H1 (cell line): Measurements from ENCODE around the gene PAIP2B. TPM values are rescaled to one million over a fixed set of nuclear protein-coding genes. Genes with fewer than 3 reads are reported as not detected.

ENCODE experiments used
- CTCF ChIA-PET: fragments of 300-600 bp; sonication (Branson Sonifier 250); formaldehyde crosslinking; loops from one replicate; lab custom pipeline; 2021; ENCODE audit not compliant: partially characterized antibody; lab: Charles Lee
- POLR2A ChIA-PET: fragments of 300-600 bp; sonication (Branson Sonifier 250); formaldehyde crosslinking; loops from one replicate; lab custom pipeline; 2021; ENCODE audit warnings: inconsistent platforms; ENCODE audit not compliant: partially characterized antibody; lab: Charles Lee
- DNase-seq, 2 experiments: peaks; one replicate each; pipeline versions ENCODE4 v3.0.0 to v3.0.0-alpha.2; 2010 to 2022; ENCODE audit warnings: low spot score in 2 of 2, low read depth in 1 of 2, mixed read lengths in 1 of 2
- FAIRE-seq: peaks from 2 replicates; lab custom pipeline; 2011; peaks lifted over from hg19 to GRCh38; lab: Jason Lieb, UNC
- H2AFZ ChIP-seq: 2 replicates; pipeline ENCODE4 v1.8.1; 2012; ENCODE audit warnings: low read length, inconsistent platforms
- H2AK5ac ChIP-seq: 2 replicates; pipeline ENCODE4 v1.6.1; 2013; ENCODE audit warnings: low read depth, low read length
- H2BK120ac ChIP-seq: replicated peaks from 2 replicates; pipeline ENCODE3; 2013; ENCODE audit warnings: low read depth, low read length, inconsistent platforms
- H2BK12ac ChIP-seq: 2 replicates; pipeline ENCODE4 v1.6.1; 2013; ENCODE audit warnings: low read depth, low read length
- H2BK15ac ChIP-seq: 2 replicates; pipeline ENCODE4 v1.6.1; 2013; ENCODE audit warnings: low read length
- H2BK20ac ChIP-seq: 2 replicates; pipeline ENCODE4 v1.6.1; 2013; ENCODE audit warnings: low read length
- H2BK5ac ChIP-seq: 2 replicates; pipeline ENCODE4 v1.6.1; 2013; ENCODE audit warnings: low read depth, low read length
- H3K14ac ChIP-seq: 2 replicates; pipeline ENCODE4 v1.6.1; 2013; ENCODE audit warnings: inconsistent platforms; ENCODE audit not compliant: insufficient read length
- H3K18ac ChIP-seq: 2 replicates; pipeline ENCODE4 v1.6.1; 2013; ENCODE audit warnings: low read length; ENCODE audit errors: extremely low read depth
- H3K23ac ChIP-seq: 2 replicates; pipeline ENCODE4 v1.6.1; 2013; ENCODE audit warnings: inconsistent platforms; ENCODE audit not compliant: insufficient read length
- H3K23me2 ChIP-seq: 2 replicates; pipeline ENCODE4 v1.6.1; 2013; ENCODE audit warnings: low read depth, low read length
- H3K27ac ChIP-seq: 2 replicates; pipeline ENCODE4 v1.6.1; 2011; ENCODE audit warnings: low read depth, low read length, inconsistent platforms
- H3K27me3 ChIP-seq, 4 experiments: replicated peaks in 1 of 4; 1 replicate in 1 of 4; 2 replicates in 3 of 4; pipeline versions ENCODE4 v1.6.1 to v1.8.1; 2011 to 2013; ENCODE audit warnings: low read length in 3 of 4, mild to moderate bottlenecking in 3 of 4, inconsistent platforms in 2 of 4, mixed read lengths in 2 of 4, moderate library complexity in 1 of 4; ENCODE audit not compliant: control insufficient read depth in 3 of 4, insufficient read depth in 3 of 4; ENCODE audit errors: extremely low read depth in 1 of 4
- H3K36me3 ChIP-seq, 4 experiments: 2 replicates each; pipeline versions ENCODE4 v1.6.1 to v1.8.1; 2011 to 2013; ENCODE audit warnings: mild to moderate bottlenecking in 4 of 4, low read length in 3 of 4, moderate library complexity in 2 of 4, control low read depth in 1 of 4, inconsistent platforms in 1 of 4; ENCODE audit not compliant: insufficient read depth in 4 of 4, control insufficient read depth in 2 of 4
- H3K4ac ChIP-seq: replicated peaks from 2 replicates; pipeline ENCODE3; 2013; ENCODE audit warnings: low read length, low read depth, mixed read lengths, inconsistent platforms; ENCODE audit not compliant: insufficient read length
- H3K4me1 ChIP-seq, 4 experiments: replicated peaks in 1 of 4; 1 replicate in 1 of 4; 2 replicates in 3 of 4; pipeline versions ENCODE4 v1.6.1 to v1.8.1; 2011 to 2013; ENCODE audit warnings: low read length in 3 of 4, inconsistent platforms in 2 of 4, mixed read lengths in 1 of 4; ENCODE audit not compliant: insufficient read depth in 4 of 4, control insufficient read depth in 3 of 4
- H3K4me2 ChIP-seq, 2 experiments: 2 replicates each; pipeline versions ENCODE4 v1.6.1 to v1.8.1; 2011 to 2013; ENCODE audit warnings: low read depth in 2 of 2, low read length in 2 of 2, control low read depth in 1 of 2, inconsistent platforms in 1 of 2, mild to moderate bottlenecking in 1 of 2; ENCODE audit not compliant: insufficient read depth in 1 of 2
- H3K4me3 ChIP-seq, 4 experiments: fragments of 200-600, 300-600 bp in 1 of 4; sonication (generic), shearing (Covaris generic), sonication (Bioruptor Twin) in 1 of 4; 2 replicates each; pipeline versions ENCODE4 v1.5.1 to v1.8.1; 2011 to 2016; ENCODE audit warnings: low read length in 4 of 4, low read depth in 3 of 4, control low read depth in 2 of 4, inconsistent platforms in 2 of 4, mild to moderate bottlenecking in 2 of 4, mixed read lengths in 1 of 4, moderate library complexity in 1 of 4; ENCODE audit not compliant: insufficient read depth in 2 of 4; ENCODE audit errors: extremely low read depth in 1 of 4
- H3K56ac ChIP-seq: replicated peaks from 2 replicates; pipeline ENCODE3; 2013; ENCODE audit warnings: low read depth, mild to moderate bottlenecking, mixed read lengths, low read length, inconsistent platforms; ENCODE audit not compliant: insufficient read length
- H3K79me1 ChIP-seq: 2 replicates; pipeline ENCODE4 v1.6.1; 2013; ENCODE audit warnings: low read depth, low read length, control low read depth
- H3K79me2 ChIP-seq, 2 experiments: 2 replicates each; pipeline versions ENCODE4 v1.6.1 to v1.8.1; 2012 to 2013; ENCODE audit warnings: low read length in 2 of 2, mild to moderate bottlenecking in 2 of 2, inconsistent platforms in 1 of 2; ENCODE audit not compliant: insufficient read depth in 2 of 2, control insufficient read depth in 1 of 2
- H3K9ac ChIP-seq, 4 experiments: replicated peaks in 1 of 4; 1 replicate in 1 of 4; 2 replicates in 3 of 4; pipeline versions ENCODE4 v1.6.1 to v1.8.1; 2011 to 2013; ENCODE audit warnings: low read depth in 3 of 4, low read length in 3 of 4, control low read depth in 2 of 4, mild to moderate bottlenecking in 2 of 4, moderate library complexity in 2 of 4, inconsistent platforms in 1 of 4; ENCODE audit errors: extremely low read depth in 1 of 4
- H3K9me3 ChIP-seq, 2 experiments: 2 replicates each; pipeline versions ENCODE4 v1.6.1 to v1.8.1; 2012 to 2013; ENCODE audit warnings: mild to moderate bottlenecking in 2 of 2, moderate library complexity in 2 of 2, control low read depth in 1 of 2, inconsistent platforms in 1 of 2, low read depth in 1 of 2, low read length in 1 of 2, mixed read lengths in 1 of 2; ENCODE audit not compliant: insufficient read depth in 2 of 2
- H4K20me1 ChIP-seq, 2 experiments: replicated peaks in 1 of 2; 2 replicates each; pipeline versions ENCODE3 to v1.8.1; 2011 to 2013; ENCODE audit warnings: inconsistent platforms in 2 of 2, low read length in 2 of 2, mild to moderate bottlenecking in 1 of 2; ENCODE audit not compliant: insufficient read depth in 2 of 2, control insufficient read depth in 1 of 2
- H4K5ac ChIP-seq: 2 replicates; pipeline ENCODE4 v1.6.1; 2013; ENCODE audit warnings: low read length, low read depth, mixed read lengths, inconsistent platforms; ENCODE audit not compliant: insufficient read length
- H4K8ac ChIP-seq: 2 replicates; pipeline ENCODE4 v1.8.0; 2013; ENCODE audit warnings: mild to moderate bottlenecking, moderate library complexity, low read length, inconsistent platforms; ENCODE audit not compliant: insufficient read depth; ENCODE audit errors: extremely low read depth
- H4K91ac ChIP-seq: replicated peaks from 2 replicates; pipeline ENCODE3; 2013; ENCODE audit warnings: low read length, mixed read lengths, inconsistent platforms; ENCODE audit not compliant: insufficient read length
- ASH2L ChIP-seq: fragments of 200-600, 300-600 bp; sonication (generic); IDR thresholded peaks from one replicate; pipeline ENCODE4 v1.7.1; 2017; ENCODE audit warnings: low read length
- BCL11A ChIP-seq, 2 experiments: IDR thresholded peaks; one replicate each; pipeline ENCODE4 v1.6.1; 2011; ENCODE audit warnings: low read depth in 2 of 2, low read length in 2 of 2, mild to moderate bottlenecking in 2 of 2
- E2F6 ChIP-seq: IDR thresholded peaks from 2 replicates; pipeline ENCODE4 v1.6.1; 2012; ENCODE audit warnings: inconsistent platforms
- EP300 ChIP-seq, 2 experiments: IDR thresholded peaks; 1 replicate in 1 of 2; 2 replicates in 1 of 2; pipeline ENCODE4 v1.6.1; 2011 to 2012; ENCODE audit warnings: low read depth in 2 of 2, low read length in 2 of 2, mild to moderate bottlenecking in 2 of 2, borderline replicate concordance in 1 of 2, inconsistent platforms in 1 of 2, moderate library complexity in 1 of 2
- KDM4A ChIP-seq: IDR thresholded peaks from one replicate; pipeline ENCODE4 v1.7.1; 2012; ENCODE audit warnings: low read depth, mild to moderate bottlenecking, moderate library complexity, low read length, inconsistent platforms; ENCODE audit not compliant: severe bottlenecking
- NANOG ChIP-seq: IDR thresholded peaks from 2 replicates; pipeline ENCODE4 v1.6.1; 2011; ENCODE audit warnings: low read length, low read depth, mild to moderate bottlenecking, inconsistent platforms; ENCODE audit not compliant: insufficient read depth, poor library complexity, severe bottlenecking
- RFX5 ChIP-seq: IDR thresholded peaks from 2 replicates; pipeline ENCODE4 v1.6.1; 2011; ENCODE audit warnings: low read depth, low read length, improper control_type of control experiment, borderline replicate concordance
- SP2 ChIP-seq: IDR thresholded peaks from 2 replicates; pipeline ENCODE4 v1.6.1; 2012; ENCODE audit warnings: mild to moderate bottlenecking, low read length, inconsistent platforms
- WGBS, 2 experiments: shearing (Covaris generic) in 1 of 2; methylation state at CpG; one replicate each; pipeline versions ENCODE4 v1.1.6 to v1.1.7; 2013 to 2015; ENCODE audit warnings: low lambda C conversion rate in 2 of 2, mixed read lengths in 2 of 2, inconsistent platforms in 1 of 2, low coverage in 1 of 2, missing lambda C conversion rate in 1 of 2; ENCODE audit not compliant: insufficient replicate concordance in 2 of 2, insufficient coverage in 1 of 2, insufficient read length in 1 of 2; ENCODE audit errors: extremely low coverage in 1 of 2, missing lambda C conversion rate in 1 of 2; 5-methylcytosine and 5-hydroxymethylcytosine counted together
- polyA plus RNA-seq, 7 experiments: library from polyadenylated mRNA; depleted of rRNA in 3 of 7; stranded (reverse) in 5 of 7; unstranded in 2 of 7; fragments of >200 nt in 5 of 7; fragments of 200-250 nt in 2 of 7; gene quantifications; 1 replicate in 5 of 7; 2 replicates in 1 of 7; 4 replicates in 1 of 7; pipeline versions ENCODE4 v1.2.1 to v1.2.3, GENCODE V29; 2011 to 2013; ENCODE audit warnings: missing spikeins in 2 of 7, mixed read lengths in 2 of 7
- total RNA-seq: library from RNA; stranded (reverse); fragmentation: NEBNext Ultra II Directional; extraction: Animal tissue kit (Norgen Biotek cat#: 25700); gene quantifications from 2 replicates; pipeline ENCODE4 v1.2.1, GENCODE V29; 2021
- TF ChIP-seq, protein P1 (sequence below): IDR thresholded peaks from 2 replicates; pipeline ENCODE4 v1.6.1; 2011; ENCODE audit warnings: low read length, improper control_type of control experiment
- TF ChIP-seq, protein P2 (sequence below): IDR thresholded peaks from 2 replicates; pipeline ENCODE4 v1.6.1; 2011; ENCODE audit warnings: low read depth, mild to moderate bottlenecking, low read length; ENCODE audit not compliant: insufficient read depth

Gene PAIP2B
- total and polyA plus RNA-seq, 2 of the 8 experiments (the other 6 are each of a cell fraction or from before 2014, with no cell fraction given), result 8.4 to 31.3 TPM

GRCh38 chr2:71155846-71156245 lies 71.1 kb downstream of the PAIP2B start:
- H3K27ac ChIP-seq, result no peak overlapping the region
- 90% methylated on average over 4 of the region's 4 CpGs; no CpG with 5 or more reads in 1 of the 2 experiments for WGBS, 2 experiments
- H4K91ac ChIP-seq, result no peak overlapping the region
- FAIRE-seq (no peak), DNase-seq (no peak)
- no peak overlapping the region for H2BK5ac ChIP-seq
- no peaks in the 10 kb centered on the region for H4K20me1 ChIP-seq
- no peaks in the 10 kb centered on the region for H3K23me2 ChIP-seq
- no peak overlapping the region for H4K8ac ChIP-seq
- H3K23ac ChIP-seq, result no peak overlapping the region
- no peak overlapping the region for H2AK5ac ChIP-seq
- no peak overlapping the region for H3K4me2 ChIP-seq
- H2BK15ac ChIP-seq, result no peak overlapping the region
- no peak overlapping the region for H3K4ac ChIP-seq
- ChIA-PET CTCF (interaction anchor here (0.6 to 4.3 kb wide), 23 partner anchors 11 to 1563 kb away, joined by 3 to 25 read pairs (median 5); partner anchors contain the start of gene ZNF638), POLR2A (interaction anchor here (1.2 to 2.4 kb wide), 3 partner anchors 25 to 176 kb away, joined by 3 to 6 read pairs (median 6); partner anchors contain the start of genes MCEE, MPHOSPH10 and ZNF638)
- no peak overlapping the region for H2BK20ac ChIP-seq
- H3K18ac ChIP-seq, result no peak overlapping the region
- no peaks in the 10 kb centered on the region for H3K79me2 ChIP-seq
- H3K4me3 ChIP-seq, result no peak overlapping the region
- H3K36me3 ChIP-seq, result no peaks in the 10 kb centered on the region
- no peak overlapping the region for H3K14ac ChIP-seq
- H2AFZ ChIP-seq, result no peak overlapping the region
- H3K56ac ChIP-seq, result no peak overlapping the region
- peaks cover 0 to 2% (median 0%) of the 10 kb centered on the region in 4 experiments; a peak in 3 of 7 replicates for H3K4me1 ChIP-seq
- no peak overlapping the region; the same call in 1 of the 2 replicates for H2BK12ac ChIP-seq
- H3K9me3 ChIP-seq, result no peaks in the 10 kb centered on the region; a peak in 1 of 4 replicates
- H3K9ac ChIP-seq, result no peak overlapping the region
- no peak overlapping the region for H4K5ac ChIP-seq
- TF ChIP-seq, protein P1, sequence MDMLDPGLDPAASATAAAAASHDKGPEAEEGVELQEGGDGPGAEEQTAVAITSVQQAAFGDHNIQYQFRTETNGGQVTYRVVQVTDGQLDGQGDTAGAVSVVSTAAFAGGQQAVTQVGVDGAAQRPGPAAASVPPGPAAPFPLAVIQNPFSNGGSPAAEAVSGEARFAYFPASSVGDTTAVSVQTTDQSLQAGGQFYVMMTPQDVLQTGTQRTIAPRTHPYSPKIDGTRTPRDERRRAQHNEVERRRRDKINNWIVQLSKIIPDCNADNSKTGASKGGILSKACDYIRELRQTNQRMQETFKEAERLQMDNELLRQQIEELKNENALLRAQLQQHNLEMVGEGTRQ, result no peak
- no peak for TF ChIP-seq BCL11A (IDR thresholded peaks at IDR 0.05; ENCODE audit: low read depth in 2 of 2, low read length in 2 of 2)
- no peak for TF ChIP-seq KDM4A
- TF ChIP-seq, protein P2, sequence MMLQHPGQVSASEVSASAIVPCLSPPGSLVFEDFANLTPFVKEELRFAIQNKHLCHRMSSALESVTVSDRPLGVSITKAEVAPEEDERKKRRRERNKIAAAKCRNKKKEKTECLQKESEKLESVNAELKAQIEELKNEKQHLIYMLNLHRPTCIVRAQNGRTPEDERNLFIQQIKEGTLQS, result no peak
- no peak for TF ChIP-seq EP300 (IDR thresholded peaks at IDR 0.05; ENCODE audit: borderline replicate concordance in 1 of 2, low read depth in 2 of 2, low read length in 2 of 2)
- TF ChIP-seq ASH2L, result no peak
- no peak for TF ChIP-seq SP2
- no peak for TF ChIP-seq NANOG
- TF ChIP-seq E2F6, result no peak
- TF ChIP-seq RFX5, result no peak
- H3K79me1 ChIP-seq, result no peaks in the 10 kb centered on the region
- H3K27me3 ChIP-seq, result no peaks in the 10 kb centered on the region; a peak in 1 of 7 replicates
- H2BK120ac ChIP-seq, result no peak overlapping the region
